HEK293 (cell line): ENCODE measurements around the gene C1orf21.
A peak's percentile ranks its signal among the peaks of the same experiment; 100 is the strongest.

Source experiments
- CTCF ChIA-PET: fragments of 350-600 bp; formaldehyde crosslinking; extraction: SDS; loops from one replicate; lab custom pipeline; 2021; ENCODE audit warnings: antibody characterized with exemption; lab: Yijun Ruan, JAX
- POLR2A ChIA-PET: fragments of 300-600 bp; formaldehyde crosslinking; extraction: SDS; loops from one replicate; lab custom pipeline; 2020; ENCODE audit warnings: antibody characterized with exemption, inconsistent platforms; lab: Yijun Ruan, JAX
- H3K27ac ChIP-seq: fragments of 200-500 bp; sonication (Bioruptor generic); 2 replicates; pipeline ENCODE4 v1.5.1; 2014; ENCODE audit warnings: low read depth, low read length, control low read depth, inconsistent platforms; ENCODE audit errors: extremely low read depth
- H3K36me3 ChIP-seq, 2 experiments: fragments of 200-500 bp in 1 of 2; sonication (Bioruptor generic) in 1 of 2; 1 replicate in 1 of 2; 2 replicates in 1 of 2; pipeline ENCODE4 v1.5.1; 2014 to 2017; ENCODE audit warnings: inconsistent platforms in 2 of 2, low read length in 2 of 2; ENCODE audit not compliant: control insufficient read depth in 2 of 2, insufficient read depth in 1 of 2
- H3K4me1 ChIP-seq: fragments of 200-500 bp; sonication (Bioruptor generic); 2 replicates; pipeline ENCODE4 v1.5.1; 2014; ENCODE audit warnings: mild to moderate bottlenecking, low read length, inconsistent platforms; ENCODE audit not compliant: control insufficient read depth, insufficient read depth
- H3K4me3 ChIP-seq: 2 replicates; pipeline ENCODE4 v1.5.1; 2011; ENCODE audit warnings: low read depth, mild to moderate bottlenecking, control low read depth, low read length, moderate library complexity
- H3K9me3 ChIP-seq: fragments of 200-500 bp; sonication (Bioruptor generic); 2 replicates; pipeline ENCODE4 v1.5.1; 2014; ENCODE audit warnings: low read depth, low read length, inconsistent platforms; ENCODE audit not compliant: control insufficient read depth, insufficient read depth
- HOXC10 ChIP-seq: sonication (generic); formaldehyde crosslinking; IDR thresholded peaks from 2 replicates; pipeline ENCODE4 v1.8.1; 2023; ENCODE audit warnings: mild to moderate bottlenecking, missing genetic modification reagents
- IKZF3 ChIP-seq: fragments of 450-650 bp; IDR thresholded peaks from 2 replicates; pipeline ENCODE4 v1.5.0; 2018; ENCODE audit warnings: missing biosample characterization, mild to moderate bottlenecking, missing genetic modification characterization, moderate library complexity
- OSR2 ChIP-seq: fragments of 450-650 bp; formaldehyde crosslinking; IDR thresholded peaks from 2 replicates; pipeline ENCODE4 v1.5.1; 2016; ENCODE audit warnings: missing biosample characterization, missing genetic modification characterization
- PRDM1 ChIP-seq: fragments of 450-650 bp; formaldehyde crosslinking; IDR thresholded peaks from 2 replicates; pipeline ENCODE4; 2016; ENCODE audit warnings: missing biosample characterization, missing genetic modification characterization
- SALL2 ChIP-seq: fragments of 450-650 bp; formaldehyde crosslinking; IDR thresholded peaks from 2 replicates; pipeline ENCODE4 v1.5.0; 2017; ENCODE audit warnings: missing biosample characterization, mild to moderate bottlenecking, missing genetic modification characterization, borderline replicate concordance
- SETDB1 ChIP-seq: IDR thresholded peaks from one replicate; pipeline ENCODE4 v1.6.1; 2017; ENCODE audit warnings: mild to moderate bottlenecking, low read length, moderate library complexity, mixed read lengths; ENCODE audit not compliant: insufficient read length
- ZFHX2 ChIP-seq: fragments of 450-650 bp; formaldehyde crosslinking; conservative IDR thresholded peaks from 2 replicates; pipeline ENCODE4 v1.5.1; 2016; ENCODE audit warnings: missing biosample characterization, missing genetic modification characterization
- ZFP69B ChIP-seq: fragments of 450-650 bp; formaldehyde crosslinking; IDR thresholded peaks from 2 replicates; pipeline ENCODE4 v1.5.1; 2016; ENCODE audit warnings: missing biosample characterization, missing genetic modification characterization
- ZIC2 ChIP-seq: fragments of 450-650 bp; formaldehyde crosslinking; IDR thresholded peaks from 2 replicates; pipeline ENCODE4 v1.5.1; 2016; ENCODE audit warnings: missing biosample characterization, missing genetic modification characterization
- ZNF16 ChIP-seq: fragments of 450-650 bp; formaldehyde crosslinking; IDR thresholded peaks from 2 replicates; pipeline ENCODE4 v1.5.1; 2016; ENCODE audit warnings: low read depth, missing biosample characterization, missing genetic modification characterization
- ZNF174 ChIP-seq: fragments of 450-650 bp; formaldehyde crosslinking; IDR thresholded peaks from 2 replicates; pipeline ENCODE4 v1.5.0; 2017; ENCODE audit warnings: missing biosample characterization, mild to moderate bottlenecking, missing genetic modification characterization
- ZNF223 ChIP-seq: fragments of 450-650 bp; formaldehyde crosslinking; IDR thresholded peaks from 2 replicates; pipeline ENCODE4 v1.5.1; 2016; ENCODE audit warnings: missing biosample characterization, missing genetic modification characterization
- ZNF248 ChIP-seq: fragments of 450-650 bp; formaldehyde crosslinking; IDR thresholded peaks from 2 replicates; pipeline ENCODE4 v1.5.1; 2017; ENCODE audit warnings: missing biosample characterization, missing genetic modification characterization
- ZNF354C ChIP-seq: fragments of 450-650 bp; formaldehyde crosslinking; IDR thresholded peaks from 2 replicates; pipeline ENCODE4 v1.5.1; 2016; ENCODE audit warnings: missing biosample characterization, missing genetic modification characterization, low read depth, borderline replicate concordance
- ZNF404 ChIP-seq: fragments of 450-650 bp; formaldehyde crosslinking; IDR thresholded peaks from 2 replicates; pipeline ENCODE4 v1.5.1; 2017; ENCODE audit warnings: missing biosample characterization, missing genetic modification characterization
- ZNF416 ChIP-seq: fragments of 450-650 bp; formaldehyde crosslinking; IDR thresholded peaks from 2 replicates; pipeline ENCODE4 v1.5.1; 2016; ENCODE audit warnings: missing biosample characterization, missing genetic modification characterization
- ZNF473 ChIP-seq: fragments of 450-650 bp; formaldehyde crosslinking; IDR thresholded peaks from 2 replicates; pipeline ENCODE4 v1.5.1; 2017; ENCODE audit warnings: missing biosample characterization, missing genetic modification characterization
- ZNF48 ChIP-seq: fragments of 450-650 bp; formaldehyde crosslinking; IDR thresholded peaks from 2 replicates; pipeline ENCODE4 v1.5.1; 2016; ENCODE audit warnings: missing biosample characterization, missing genetic modification characterization
- ZNF560 ChIP-seq: fragments of 450-650 bp; formaldehyde crosslinking; IDR thresholded peaks from 2 replicates; pipeline ENCODE4 v1.5.1; 2017; ENCODE audit warnings: missing biosample characterization, missing genetic modification characterization, borderline replicate concordance
- ZNF580 ChIP-seq: fragments of 450-650 bp; formaldehyde crosslinking; IDR thresholded peaks from 2 replicates; pipeline ENCODE4 v1.5.1; 2016; ENCODE audit warnings: missing biosample characterization, missing genetic modification characterization
- ZNF585B ChIP-seq: fragments of 450-650 bp; formaldehyde crosslinking; IDR thresholded peaks from 2 replicates; pipeline ENCODE4 v1.5.1; 2016; ENCODE audit warnings: missing biosample characterization, missing genetic modification characterization
- ZNF610 ChIP-seq: fragments of 450-650 bp; formaldehyde crosslinking; IDR thresholded peaks from 2 replicates; pipeline ENCODE4 v1.5.1; 2016; ENCODE audit warnings: missing biosample characterization, missing genetic modification characterization, borderline replicate concordance
- ZNF623 ChIP-seq: fragments of 450-650 bp; formaldehyde crosslinking; IDR thresholded peaks from 2 replicates; pipeline ENCODE4 v1.5.1; 2016; ENCODE audit warnings: missing biosample characterization, missing genetic modification characterization
- ZNF624 ChIP-seq: fragments of 450-650 bp; formaldehyde crosslinking; IDR thresholded peaks from 2 replicates; pipeline ENCODE4 v1.5.1; 2017; ENCODE audit warnings: missing biosample characterization, missing genetic modification characterization
- ZNF777 ChIP-seq: fragments of 450-650 bp; formaldehyde crosslinking; IDR thresholded peaks from 2 replicates; pipeline ENCODE4 v1.5.1; 2017; ENCODE audit warnings: missing biosample characterization, missing genetic modification characterization, borderline replicate concordance
- ZNF791 ChIP-seq: fragments of 450-650 bp; formaldehyde crosslinking; IDR thresholded peaks from 2 replicates; pipeline ENCODE4 v1.5.1; 2016; ENCODE audit warnings: missing biosample characterization, missing genetic modification characterization
- ZNF837 ChIP-seq: fragments of 450-650 bp; formaldehyde crosslinking; IDR thresholded peaks from 2 replicates; pipeline ENCODE4 v1.5.1; 2016; ENCODE audit warnings: missing biosample characterization, missing genetic modification characterization
- ZSCAN16 ChIP-seq: fragments of 450-650 bp; formaldehyde crosslinking; IDR thresholded peaks from 2 replicates; pipeline ENCODE4 v1.5.1; 2016; ENCODE audit warnings: missing biosample characterization, missing genetic modification characterization
- TF ChIP-seq, protein P1 (sequence below): fragments of 450-650 bp; formaldehyde crosslinking; IDR thresholded peaks from 2 replicates; pipeline ENCODE4 v1.5.1; 2016; ENCODE audit warnings: missing biosample characterization, missing genetic modification characterization
- TF ChIP-seq, protein P2 (sequence below): sonication (generic); formaldehyde crosslinking; IDR thresholded peaks from 2 replicates; pipeline ENCODE4 v1.8.1; 2022; ENCODE audit warnings: mild to moderate bottlenecking, moderate library complexity, missing genetic modification reagents
- TF ChIP-seq, protein P3 (sequence below): fragments of 450-650 bp; formaldehyde crosslinking; IDR thresholded peaks from 2 replicates; pipeline ENCODE4 v1.5.1; 2016; ENCODE audit warnings: missing biosample characterization, missing genetic modification characterization

The C1orf21 gene

DNA sequence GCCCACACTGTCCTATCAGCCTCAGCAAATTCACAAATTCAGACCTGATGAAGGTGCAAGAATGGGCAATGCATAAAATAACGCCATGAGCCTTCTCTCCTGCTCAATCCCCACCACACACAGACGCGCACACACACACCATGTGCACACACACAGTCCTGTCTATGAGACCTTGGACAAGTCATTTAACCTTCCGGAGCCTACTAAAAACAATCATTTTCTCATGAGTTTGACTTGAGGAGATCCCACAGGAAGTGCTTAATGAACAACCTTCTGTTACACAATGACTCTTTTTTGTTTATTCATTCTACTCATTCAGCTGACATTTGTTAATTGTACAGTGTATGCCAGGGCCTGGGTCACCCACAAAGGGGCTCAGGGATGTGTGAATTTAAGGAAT, 242.4 kb downstream of the C1orf21 start:
- CTCF ChIA-PET, result interaction anchor here (0.5 kb wide), 1 partner anchor 119 kb away, joined by 3 read pairs; no protein-coding TSS in a partner anchor
- H3K36me3 ChIP-seq, result no peaks in the 10 kb centered on the region
- no peak for TF ChIP-seq ZNF624 (tag by site-specific recombination)
- no peak for TF ChIP-seq ZNF580
- no peak for TF ChIP-seq ZNF585B (tag by site-specific recombination)
- no peak for TF ChIP-seq ZNF248 (tag by site-specific recombination)
- no peak for TF ChIP-seq ZNF404 (tag by site-specific recombination)
- no peak for TF ChIP-seq ZFP69B
- no peak for TF ChIP-seq ZNF48
- no peak for TF ChIP-seq ZNF223 (tag by site-specific recombination)
- no peak for TF ChIP-seq SETDB1
- no peak for TF ChIP-seq ZNF473 (tag by site-specific recombination)
- no peak for TF ChIP-seq ZNF560
- TF ChIP-seq ZNF174, result no peak
- no peak for TF ChIP-seq ZIC2 (tag by site-specific recombination)
- no peak for TF ChIP-seq ZNF416
- TF ChIP-seq ZNF791 (tag by site-specific recombination), result no peak
- TF ChIP-seq PRDM1 (tag by site-specific recombination), result no peak
- no peak for TF ChIP-seq ZNF610 (tag by site-specific recombination)
- TF ChIP-seq, all 188 proteins: peak for 0
- POLR2A ChIA-PET, result no interaction called here
- Histone ChIP-seq H3K9me3 (no peaks in the 10 kb centered on the region), H3K4me3 (no peak overlapping the region), H3K27ac (no peak overlapping the region), H3K4me1 (no peaks in the 10 kb centered on the region)

DNA sequence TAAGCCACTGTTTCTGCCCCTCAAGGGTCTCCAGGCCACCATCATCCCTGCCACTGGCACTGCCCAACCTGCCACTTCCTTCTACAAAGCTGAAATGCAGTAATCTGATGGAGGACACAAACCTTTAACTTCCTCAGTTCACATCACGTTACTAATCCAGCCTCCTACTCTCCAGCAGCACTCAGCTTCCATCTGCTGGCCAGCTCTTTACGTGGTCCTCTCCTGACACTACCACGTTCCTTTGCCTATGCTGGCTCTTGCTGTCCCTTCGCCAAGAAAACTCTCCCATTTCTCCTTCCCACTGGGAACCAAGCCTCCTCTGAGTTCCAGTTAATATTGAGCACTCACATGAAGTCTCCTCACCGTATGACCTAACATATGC, 243.8 kb downstream of the C1orf21 start:
- Histone ChIP-seq H3K36me3 (no peaks in the 10 kb centered on the region), H3K27ac (no peak overlapping the region), H3K4me1 (no peaks in the 10 kb centered on the region), H3K9me3 (no peaks in the 10 kb centered on the region), H3K4me3 (no peak overlapping the region)
- TF ChIP-seq ZNF16 (tag by site-specific recombination), result no peak
- TF ChIP-seq, protein P1, sequence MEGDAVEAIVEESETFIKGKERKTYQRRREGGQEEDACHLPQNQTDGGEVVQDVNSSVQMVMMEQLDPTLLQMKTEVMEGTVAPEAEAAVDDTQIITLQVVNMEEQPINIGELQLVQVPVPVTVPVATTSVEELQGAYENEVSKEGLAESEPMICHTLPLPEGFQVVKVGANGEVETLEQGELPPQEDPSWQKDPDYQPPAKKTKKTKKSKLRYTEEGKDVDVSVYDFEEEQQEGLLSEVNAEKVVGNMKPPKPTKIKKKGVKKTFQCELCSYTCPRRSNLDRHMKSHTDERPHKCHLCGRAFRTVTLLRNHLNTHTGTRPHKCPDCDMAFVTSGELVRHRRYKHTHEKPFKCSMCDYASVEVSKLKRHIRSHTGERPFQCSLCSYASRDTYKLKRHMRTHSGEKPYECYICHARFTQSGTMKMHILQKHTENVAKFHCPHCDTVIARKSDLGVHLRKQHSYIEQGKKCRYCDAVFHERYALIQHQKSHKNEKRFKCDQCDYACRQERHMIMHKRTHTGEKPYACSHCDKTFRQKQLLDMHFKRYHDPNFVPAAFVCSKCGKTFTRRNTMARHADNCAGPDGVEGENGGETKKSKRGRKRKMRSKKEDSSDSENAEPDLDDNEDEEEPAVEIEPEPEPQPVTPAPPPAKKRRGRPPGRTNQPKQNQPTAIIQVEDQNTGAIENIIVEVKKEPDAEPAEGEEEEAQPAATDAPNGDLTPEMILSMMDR, result 0 out of 2 replicates have a peak, but pooled peaks have one; percentile 13
- ChIA-PET CTCF (no interaction called here), POLR2A (no interaction called here)

GRCh38 chr1:184632415-184633175, 245.8 kb downstream of the C1orf21 start:
- no peaks in the 10 kb centered on the region for H3K4me1 ChIP-seq
- H3K36me3 ChIP-seq, result no peaks in the 10 kb centered on the region
- POLR2A ChIA-PET, result no interaction called here
- no peak for TF ChIP-seq ZNF223 (tag by site-specific recombination)
- no peak for TF ChIP-seq IKZF3 (tag by site-specific recombination)
- no peak for TF ChIP-seq ZNF623
- TF ChIP-seq, protein P2, sequence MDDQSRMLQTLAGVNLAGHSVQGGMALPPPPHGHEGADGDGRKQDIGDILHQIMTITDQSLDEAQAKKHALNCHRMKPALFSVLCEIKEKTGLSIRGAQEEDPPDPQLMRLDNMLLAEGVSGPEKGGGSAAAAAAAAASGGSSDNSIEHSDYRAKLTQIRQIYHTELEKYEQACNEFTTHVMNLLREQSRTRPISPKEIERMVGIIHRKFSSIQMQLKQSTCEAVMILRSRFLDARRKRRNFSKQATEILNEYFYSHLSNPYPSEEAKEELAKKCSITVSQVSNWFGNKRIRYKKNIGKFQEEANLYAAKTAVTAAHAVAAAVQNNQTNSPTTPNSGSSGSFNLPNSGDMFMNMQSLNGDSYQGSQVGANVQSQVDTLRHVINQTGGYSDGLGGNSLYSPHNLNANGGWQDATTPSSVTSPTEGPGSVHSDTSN (CRISPR knock-in tag), result no peak
- no peak for TF ChIP-seq ZSCAN16
- no peak for TF ChIP-seq ZFHX2
- no peak for TF ChIP-seq ZNF837 (tag by site-specific recombination)
- no peak for TF ChIP-seq ZNF354C (tag by site-specific recombination)
- no peak for TF ChIP-seq OSR2 (tag by site-specific recombination)
- TF ChIP-seq SALL2, result no peak
- TF ChIP-seq, protein P3, sequence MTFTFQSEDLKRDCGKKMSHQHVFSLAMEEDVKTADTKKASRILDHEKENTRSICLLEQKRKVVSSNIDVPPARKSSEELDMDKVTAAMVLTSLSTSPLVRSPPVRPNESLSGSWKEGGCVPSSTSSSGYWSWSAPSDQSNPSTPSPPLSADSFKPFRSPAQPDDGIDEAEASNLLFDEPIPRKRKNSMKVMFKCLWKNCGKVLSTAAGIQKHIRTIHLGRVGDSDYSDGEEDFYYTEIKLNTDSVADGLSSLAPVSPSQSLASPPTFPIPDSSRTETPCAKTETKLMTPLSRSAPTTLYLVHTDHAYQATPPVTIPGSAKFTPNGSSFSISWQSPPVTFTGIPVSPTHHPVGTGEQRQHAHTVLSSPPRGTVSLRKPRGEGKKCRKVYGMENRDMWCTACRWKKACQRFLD, result no peak
- TF ChIP-seq ZNF777 (tag by site-specific recombination), result no peak
- TF ChIP-seq HOXC10 (CRISPR knock-in tag), result no peak
- TF ChIP-seq, all 188 proteins: peak for 0
- Histone ChIP-seq H3K9me3 (no peaks in the 10 kb centered on the region), H3K4me3 (no peak overlapping the region), H3K27ac (no peak overlapping the region)
- CTCF ChIA-PET, result no interaction called here
